ENCODE results near the gene FMNL3.

FMNL3 gene

GRCh38 chr12:49678711-49679110 is 28.5 kb downstream of the FMNL3 start:
- DNase-seq (ENCODE audit: low spot score): no peak
- TF ChIP-seq CTCF (IDR thresholded peaks at IDR 0.05; ENCODE audit: borderline replicate concordance, control extremely low read depth, extremely low read depth, insufficient read depth, missing control alignments): no peak
- in situ Hi-C loops (cut with MboI; ENCODE audit: low sequenced_read_pairs, unreplicated experiment): no loop called here

GRCh38 chr12:49675137-49675536 is 32.1 kb downstream of the FMNL3 start:
- in situ Hi-C loops (cut with MboI; ENCODE audit: low sequenced_read_pairs, unreplicated experiment): no loop called here
- DNase-seq (ENCODE audit: low spot score): no peak
- TF ChIP-seq CTCF (IDR thresholded peaks at IDR 0.05; ENCODE audit: borderline replicate concordance, control extremely low read depth, extremely low read depth, insufficient read depth, missing control alignments): no peak

GRCh38 chr12:49674318-49674981 is 32.8 kb downstream of the FMNL3 start:
- in situ Hi-C loops (cut with MboI; ENCODE audit: low sequenced_read_pairs, unreplicated experiment): no loop called here
- DNase-seq (ENCODE audit: low spot score): no peak
- TF ChIP-seq CTCF (IDR thresholded peaks at IDR 0.05; ENCODE audit: borderline replicate concordance, control extremely low read depth, extremely low read depth, insufficient read depth, missing control alignments): no peak

GRCh38 chr12:49673446-49674317 is 33.5 kb downstream of the FMNL3 start:
- in situ Hi-C loops (cut with MboI; ENCODE audit: low sequenced_read_pairs, unreplicated experiment): no loop called here
- DNase-seq (ENCODE audit: low spot score): peak; percentile 55
- no peak for TF ChIP-seq CTCF (IDR thresholded peaks at IDR 0.05; ENCODE audit: borderline replicate concordance, control extremely low read depth, extremely low read depth, insufficient read depth, missing control alignments)

GRCh38 chr12:49672301-49673217 is 34.6 kb downstream of the FMNL3 start:
- DNase-seq (ENCODE audit: low spot score): no peak
- no peak for TF ChIP-seq CTCF (IDR thresholded peaks at IDR 0.05; ENCODE audit: borderline replicate concordance, control extremely low read depth, extremely low read depth, insufficient read depth, missing control alignments)
- in situ Hi-C loops (cut with MboI; ENCODE audit: low sequenced_read_pairs, unreplicated experiment): no loop called here
